Activated T-cell treated with anti-CD3 and anti-CD28 coated beads, Interleukin-2, amount 50 U/mL, for 4 hours (primary cell): ENCODE results near the gene CCDC149. TPM values are rescaled to one million over a fixed set of nuclear protein-coding genes. Genes with fewer than 3 reads are reported as not detected.

Experiments used
- ATAC-seq, 2 donors: fragments of 200-7000 bp; cut with Tn5 transposase; one replicate each; pipeline ENCODE4 v1.10.0; 2021
- DNase-seq: peaks from one replicate; pipeline ENCODE4 v3.0.0-alpha.2; 2020
- H3K27me3 Mint-ChIP-seq: one replicate; pipeline ENCODE4 v1.8.0; 2021; ENCODE audit warnings: low read depth, mixed read lengths
- H3K36me3 Mint-ChIP-seq: one replicate; pipeline ENCODE4 v1.8.0; 2022; ENCODE audit warnings: mixed read lengths; ENCODE audit not compliant: insufficient read depth
- H3K4me1 Mint-ChIP-seq: one replicate; pipeline ENCODE4 v1.8.0; 2021; ENCODE audit warnings: low read depth, mixed read lengths
- H3K4me3 Mint-ChIP-seq: one replicate; pipeline ENCODE4 v1.8.0; 2021; ENCODE audit warnings: mild to moderate bottlenecking, moderate library complexity, mixed read lengths
- H3K9me3 Mint-ChIP-seq: one replicate; pipeline ENCODE4 v1.8.0; 2021; ENCODE audit warnings: mixed read lengths
- total RNA-seq, 3 donors: library from RNA; stranded (reverse); gene quantifications; one replicate each; pipeline ENCODE4 v1.2.1, GENCODE V29; 2021

Gene CCDC149
- total RNA-seq, 3 donors from 2014 or later, result not detected

- Mint-ChIP-seq H3K4me3 (no peak overlapping the region), H3K9me3 (peaks cover 7% of the 10 kb centered on the region)
- no peak for ATAC-seq
Measured at GRCh38 chr4:24783506-24783905, 129.3 kb downstream of the CCDC149 start.

GRCh38 chr4:24781999-24782745 lies 130.7 kb downstream of the CCDC149 start:
- Mint-ChIP-seq H3K27me3 (no peaks in the 10 kb centered on the region), H3K9me3 (peaks cover 3% of the 10 kb centered on the region), H3K4me3 (no peak overlapping the region), H3K36me3 (no peaks in the 10 kb centered on the region), H3K4me1 (no peaks in the 10 kb centered on the region)
- no peak for DNase-seq
- ATAC-seq, result no peak

More at GRCh38 chr4:24783506-24783905, 129.3 kb downstream of the CCDC149 start:
- DNase-seq, result no peak
- Mint-ChIP-seq H3K27me3 (no peaks in the 10 kb centered on the region), H3K4me1 (no peaks in the 10 kb centered on the region), H3K36me3 (no peaks in the 10 kb centered on the region)

GRCh38 chr4:24780936-24781495 lies 131.8 kb downstream of the CCDC149 start:
- H3K4me1 Mint-ChIP-seq, result no peaks in the 10 kb centered on the region
- no peaks in the 10 kb centered on the region for H3K27me3 Mint-ChIP-seq
- DNase-seq (no peak), ATAC-seq (no peak)
- H3K4me3 Mint-ChIP-seq, result no peak overlapping the region
- H3K9me3 Mint-ChIP-seq, result no peaks in the 10 kb centered on the region
- H3K36me3 Mint-ChIP-seq, result no peaks in the 10 kb centered on the region

DNA sequence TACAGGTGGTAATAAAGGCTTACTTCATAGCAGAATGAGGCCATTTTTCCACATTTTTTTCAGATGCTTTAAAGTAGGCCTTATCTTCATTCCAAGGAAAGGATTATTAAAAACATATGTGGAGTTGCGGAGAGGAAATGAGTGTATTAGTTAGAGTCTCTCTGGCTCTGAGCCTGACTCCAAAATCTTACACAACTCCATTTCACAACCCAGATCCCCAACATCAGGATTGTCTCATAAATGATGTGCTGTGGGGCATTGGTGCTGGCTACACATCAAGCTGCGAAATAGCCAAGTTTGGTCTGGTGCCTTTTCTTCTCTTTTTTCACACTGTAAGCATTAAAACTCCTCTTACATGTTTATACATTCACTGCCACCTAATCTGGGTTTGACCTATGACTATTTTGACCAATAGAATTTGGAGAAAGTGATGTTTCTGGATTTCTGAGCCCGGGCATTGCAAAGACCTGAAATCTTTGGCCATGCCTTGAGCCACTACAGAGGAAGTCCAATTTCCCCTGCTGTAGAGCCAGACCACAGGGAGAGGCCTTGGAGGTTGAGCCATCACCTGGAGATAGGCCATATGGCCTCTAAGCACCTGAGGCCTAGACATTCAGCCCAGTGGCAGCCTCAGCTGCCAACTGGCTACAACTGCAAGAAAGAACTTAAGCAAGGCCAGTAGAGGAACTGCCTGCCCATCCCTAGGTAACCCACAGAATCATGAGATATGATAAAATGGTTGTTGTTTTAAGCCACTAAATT lies 134.2 kb downstream of the CCDC149 start:
- Mint-ChIP-seq H3K36me3 (no peaks in the 10 kb centered on the region), H3K4me1 (no peaks in the 10 kb centered on the region), H3K4me3 (no peak overlapping the region), H3K27me3 (no peaks in the 10 kb centered on the region), H3K9me3 (no peaks in the 10 kb centered on the region)
- no peak for ATAC-seq
- DNase-seq, result no peak

DNA sequence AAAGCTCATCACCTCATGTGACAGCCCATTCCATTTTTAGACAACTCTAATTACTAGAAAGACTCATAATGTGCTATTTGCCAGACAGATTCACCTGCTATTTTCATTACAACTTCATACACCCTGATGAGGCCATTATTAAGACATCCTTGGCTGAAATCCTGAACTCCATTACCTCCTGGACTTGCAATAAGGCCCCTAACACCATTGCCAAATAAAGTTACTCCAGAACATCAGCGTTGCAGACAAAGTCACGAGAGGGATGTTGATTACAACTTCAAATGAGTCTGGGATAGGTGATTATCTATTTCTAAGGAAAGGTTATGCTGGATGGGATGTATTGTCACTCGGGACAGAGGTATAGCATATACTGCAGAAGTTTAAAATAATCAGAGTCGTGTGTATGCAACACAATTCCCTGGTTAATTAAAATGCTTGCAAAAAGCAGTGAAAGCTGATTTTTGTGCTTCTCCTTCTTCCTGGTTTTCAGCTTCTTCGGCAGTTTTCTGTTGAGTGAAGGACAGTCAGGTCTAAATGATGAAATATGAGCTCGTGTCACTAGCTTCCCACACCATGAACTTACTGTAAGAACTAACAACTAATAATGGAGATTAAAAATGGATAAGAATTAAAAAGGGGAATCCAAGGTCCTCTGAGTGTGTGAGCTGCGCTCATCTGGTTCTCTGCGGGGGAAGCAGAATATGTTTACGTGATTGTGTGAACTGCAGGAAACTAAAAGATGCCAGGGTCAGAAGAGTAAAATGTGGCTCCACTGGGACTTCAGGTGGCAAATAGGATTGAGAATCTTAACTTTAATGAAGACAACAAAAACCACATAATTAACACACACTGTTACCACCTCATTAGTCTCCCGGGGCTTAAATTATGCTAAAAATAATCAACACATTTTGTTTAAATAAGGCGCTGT lies 135.0 kb downstream of the CCDC149 start:
- Mint-ChIP-seq H3K27me3 (no peaks in the 10 kb centered on the region), H3K4me1 (no peaks in the 10 kb centered on the region), H3K4me3 (no peak overlapping the region), H3K36me3 (no peaks in the 10 kb centered on the region), H3K9me3 (no peaks in the 10 kb centered on the region)
- no peak for DNase-seq
- no peak for ATAC-seq

GRCh38 chr4:24775750-24776149 lies 137.1 kb downstream of the CCDC149 start:
- Mint-ChIP-seq H3K4me1 (no peaks in the 10 kb centered on the region), H3K4me3 (no peak overlapping the region), H3K36me3 (no peaks in the 10 kb centered on the region), H3K9me3 (peaks cover 5% of the 10 kb centered on the region), H3K27me3 (peaks cover 6% of the 10 kb centered on the region)
- no peak for DNase-seq
- ATAC-seq, result no peak

DNA sequence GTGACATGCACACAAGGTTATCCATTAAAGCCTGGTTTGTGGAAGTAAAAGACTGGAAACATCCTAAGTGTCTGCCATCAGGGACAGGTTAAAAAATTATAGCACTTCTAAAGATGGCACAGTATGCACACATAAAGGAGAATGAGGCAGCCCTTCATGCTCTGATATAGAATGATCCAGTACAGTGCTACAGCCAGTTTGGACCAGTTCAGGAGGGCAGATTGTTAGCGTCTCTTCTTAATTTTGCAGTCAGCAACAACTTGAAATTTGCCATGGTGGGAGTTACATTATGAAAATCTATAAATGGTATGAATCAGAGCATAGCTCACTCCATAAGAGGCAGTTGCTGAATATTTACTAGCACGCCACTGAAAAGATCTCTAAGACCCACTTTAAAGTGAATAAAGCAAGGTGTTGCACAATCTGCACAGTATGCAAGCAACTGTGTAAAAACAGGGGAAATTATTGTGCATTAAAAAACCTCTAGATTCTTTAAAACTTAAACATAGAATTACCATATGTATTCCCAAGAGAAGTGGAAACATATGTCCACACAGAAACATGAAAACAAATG lies 137.7 kb downstream of the CCDC149 start:
- Mint-ChIP-seq H3K9me3 (peaks cover 5% of the 10 kb centered on the region), H3K36me3 (no peaks in the 10 kb centered on the region), H3K4me3 (no peak overlapping the region), H3K4me1 (no peaks in the 10 kb centered on the region), H3K27me3 (peaks cover 6% of the 10 kb centered on the region)
- no peak for DNase-seq
- no peak for ATAC-seq

GRCh38 chr4:24774452-24774851 lies 138.4 kb downstream of the CCDC149 start:
- Mint-ChIP-seq H3K4me1 (no peaks in the 10 kb centered on the region), H3K4me3 (no peak overlapping the region), H3K9me3 (peaks cover 5% of the 10 kb centered on the region), H3K36me3 (no peaks in the 10 kb centered on the region), H3K27me3 (peaks cover 6% of the 10 kb centered on the region)
- no peak for DNase-seq
- no peak for ATAC-seq

DNA sequence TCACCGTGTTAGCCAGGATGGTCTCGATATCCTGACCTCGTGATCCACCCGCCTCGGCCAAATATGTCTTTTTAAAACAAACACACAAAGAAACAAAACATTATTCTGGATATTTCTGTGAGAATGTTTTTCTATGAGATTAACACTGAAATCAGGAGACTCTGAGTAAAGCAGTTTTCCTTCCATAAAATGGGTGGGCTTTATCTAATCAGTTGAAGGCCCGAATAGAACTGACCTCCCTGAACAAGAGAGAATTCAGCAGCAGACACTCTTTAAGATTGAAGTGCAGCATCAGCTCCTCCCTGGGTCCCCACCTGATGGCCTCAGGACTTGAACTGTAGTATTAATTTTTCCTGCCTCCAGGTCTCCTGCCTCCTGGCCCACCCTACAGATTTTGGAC lies 139.9 kb downstream of the CCDC149 start:
- Mint-ChIP-seq H3K4me3 (no peak overlapping the region), H3K9me3 (peaks cover 5% of the 10 kb centered on the region), H3K4me1 (no peaks in the 10 kb centered on the region), H3K36me3 (no peaks in the 10 kb centered on the region), H3K27me3 (peaks cover 6% of the 10 kb centered on the region)
- DNase-seq (no peak), ATAC-seq (no peak)

GRCh38 chr4:24772061-24772705 lies 140.7 kb downstream of the CCDC149 start:
- no peak for ATAC-seq
- H3K27me3 Mint-ChIP-seq, result peaks cover 6% of the 10 kb centered on the region
- H3K4me3 Mint-ChIP-seq, result no peak overlapping the region
- H3K36me3 Mint-ChIP-seq, result no peaks in the 10 kb centered on the region
- H3K9me3 Mint-ChIP-seq, result peaks cover 5% of the 10 kb centered on the region
- no peaks in the 10 kb centered on the region for H3K4me1 Mint-ChIP-seq
- DNase-seq, result no peak

DNA sequence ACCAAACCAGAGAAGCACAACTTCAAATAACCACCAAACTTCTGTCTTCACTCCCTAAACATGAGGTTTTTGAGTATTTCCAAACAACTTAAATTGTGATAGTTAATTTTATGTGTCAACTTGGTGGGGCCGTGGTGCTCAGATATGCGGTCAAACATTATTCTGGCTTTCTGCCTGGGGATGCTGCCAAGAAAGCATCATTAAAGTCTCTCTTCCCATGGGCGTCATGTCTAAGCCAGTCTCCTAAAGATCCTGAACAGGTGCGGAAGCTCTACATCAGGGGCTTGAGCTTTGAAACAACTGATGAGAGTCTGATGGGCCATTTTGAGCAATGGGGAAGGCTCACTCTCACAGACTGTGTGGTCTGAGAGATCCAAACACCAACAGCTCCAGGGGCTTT lies 141.6 kb downstream of the CCDC149 start:
- peaks cover 5% of the 10 kb centered on the region for H3K9me3 Mint-ChIP-seq
- DNase-seq, result no peak
- H3K27me3 Mint-ChIP-seq, result peaks cover 6% of the 10 kb centered on the region
- H3K36me3 Mint-ChIP-seq, result no peaks in the 10 kb centered on the region
- no peaks in the 10 kb centered on the region for H3K4me1 Mint-ChIP-seq
- ATAC-seq, result no peak
- no peak overlapping the region for H3K4me3 Mint-ChIP-seq

- Mint-ChIP-seq H3K36me3 (no peaks in the 10 kb centered on the region), H3K4me1 (no peaks in the 10 kb centered on the region), H3K4me3 (no peak overlapping the region), H3K27me3 (peaks cover 6% of the 10 kb centered on the region), H3K9me3 (peaks cover 5% of the 10 kb centered on the region)
- ATAC-seq, result no peak
- DNase-seq, result no peak
Measured at GRCh38 chr4:24770667-24771066, 142.2 kb downstream of the CCDC149 start.

DNA sequence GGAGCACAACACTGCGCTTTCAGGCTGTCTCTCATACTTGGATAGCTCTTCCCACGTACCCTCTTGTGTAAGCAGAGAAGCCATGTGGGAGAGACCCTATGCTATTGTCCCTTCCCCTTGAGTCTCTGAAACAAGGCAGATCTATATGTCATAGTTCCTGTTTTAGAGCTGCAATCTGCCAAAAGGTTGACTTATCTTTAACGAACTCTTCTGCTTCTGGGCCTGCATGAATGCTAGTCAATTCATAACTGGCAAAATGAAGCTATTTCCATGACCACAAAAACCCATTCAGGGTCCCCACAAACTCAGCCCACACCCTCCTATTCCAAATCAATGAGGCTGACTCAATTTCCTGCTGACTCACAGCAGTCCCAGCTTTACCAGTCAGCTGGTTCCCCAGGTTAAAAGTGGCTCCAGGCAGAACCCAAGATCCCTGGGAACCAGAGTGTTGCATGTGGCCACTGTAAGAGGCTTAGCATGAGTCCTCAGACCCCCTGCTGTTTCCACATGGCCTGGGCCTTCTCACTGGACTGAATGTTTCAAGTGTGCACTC lies 142.7 kb downstream of the CCDC149 start:
- no peak for DNase-seq
- Mint-ChIP-seq H3K36me3 (no peaks in the 10 kb centered on the region), H3K27me3 (peaks cover 6% of the 10 kb centered on the region)

More for the DNA sequence above, 142.7 kb downstream of the CCDC149 start:
- Mint-ChIP-seq H3K4me3 (no peak overlapping the region), H3K4me1 (no peaks in the 10 kb centered on the region), H3K9me3 (peaks cover 5% of the 10 kb centered on the region)
- no peak for ATAC-seq
